Cortex of kidney (tissue), 1 donor: Measurements from ENCODE around the gene RETNLB.

Experiments used
- DNase-seq: peaks from one replicate; lab custom pipeline; 2025; lab: John Stamatoyannopoulos, UW

The RETNLB gene

GRCh38 chr3:108757404-108757982 lies at the start of gene RETNLB:
Gene RETNLB, minus strand, starts transcription at chr3:108757410. Its CDS starts 225 bp downstream, at chr3:108757185.
- DNase-seq, result no peak

GRCh38 chr3:108806316-108806715 lies 49.1 kb upstream of the RETNLB start:
- DNase-seq, result no peak

GRCh38 chr3:108804966-108805365 lies 47.8 kb upstream of the RETNLB start:
- no peak for DNase-seq

GRCh38 chr3:108804437-108804836 lies 47.2 kb upstream of the RETNLB start:
- no peak for DNase-seq

GRCh38 chr3:108791473-108791872 lies 34.3 kb upstream of the RETNLB start:
- no peak for DNase-seq

GRCh38 chr3:108780235-108780634 lies 23.0 kb upstream of the RETNLB start:
- DNase-seq, result no peak

GRCh38 chr3:108779496-108779895 lies 22.3 kb upstream of the RETNLB start:
- no peak for DNase-seq

GRCh38 chr3:108775649-108776048 lies 18.4 kb upstream of the RETNLB start:
- DNase-seq, result no peak

- no peak for DNase-seq
Observed at GRCh38 chr3:108767253-108767652, 10.0 kb upstream of the RETNLB start.

- no peak for DNase-seq
Observed at GRCh38 chr3:108755686-108756085, 1.5 kb downstream of the RETNLB start.

GRCh38 chr3:108744762-108745161 lies 12.4 kb downstream of the RETNLB start:
- DNase-seq, result no peak

GRCh38 chr3:108742929-108743328 lies 14.3 kb downstream of the RETNLB start:
- no peak for DNase-seq

GRCh38 chr3:108736821-108737220 lies 20.4 kb downstream of the RETNLB start:
- no peak for DNase-seq

GRCh38 chr3:108728934-108729333 lies 28.3 kb downstream of the RETNLB start:
- DNase-seq, result no peak

- DNase-seq, result no peak
Observed at GRCh38 chr3:108728105-108728504, 29.1 kb downstream of the RETNLB start.

- no peak for DNase-seq
Observed at GRCh38 chr3:108724101-108724500, 33.1 kb downstream of the RETNLB start.

GRCh38 chr3:108722724-108723123 lies 34.5 kb downstream of the RETNLB start:
- no peak for DNase-seq

GRCh38 chr3:108719178-108719806 lies 37.9 kb downstream of the RETNLB start:
- no peak for DNase-seq

- DNase-seq, result no peak
Observed at GRCh38 chr3:108718454-108718853, 38.8 kb downstream of the RETNLB start.

GRCh38 chr3:108713816-108714215 lies 43.4 kb downstream of the RETNLB start:
- no peak for DNase-seq

GRCh38 chr3:108713009-108713516 lies 44.1 kb downstream of the RETNLB start:
- DNase-seq, result no peak
